Left ventricle myocardium inferior (tissue), 1 donor: ENCODE results near the gene PRSS8. TPM values are rescaled to one million over a fixed set of nuclear protein-coding genes. Genes with fewer than 3 reads are reported as not detected.

Source experiments
- DNase-seq: peaks from one replicate; pipeline ENCODE4 v3.0.0-alpha.2; 2020
- H3K27ac ChIP-seq: fragments of 200-600 bp; replicated peaks from 2 replicates; pipeline ENCODE4 v1.8.0; 2021
- H3K27me3 ChIP-seq: fragments of 200-600 bp; 2 replicates; pipeline ENCODE4 v1.8.0; 2021; ENCODE audit warnings: low read depth
- H3K36me3 ChIP-seq: fragments of 200-600 bp; 2 replicates; pipeline ENCODE4 v1.8.0; 2021
- H3K4me1 ChIP-seq: fragments of 200-600 bp; 2 replicates; pipeline ENCODE4 v1.8.0; 2021
- H3K4me3 ChIP-seq: fragments of 200-600 bp; 2 replicates; pipeline ENCODE4 v1.8.0; 2021; ENCODE audit warnings: mild to moderate bottlenecking, moderate library complexity
- H3K9me3 ChIP-seq: fragments of 200-600 bp; replicated peaks from 2 replicates; pipeline ENCODE4 v1.8.0; 2021
- intact Hi-C: fragments of 100-400 bp; cut with micrococcal nuclease; formaldehyde crosslinking; loops from one replicate; pipeline ENCODE4 v1.11.0; 2022
- total RNA-seq: library from RNA; stranded (reverse); fragmentation: NEBNext Ultra II Directional; extraction: Animal tissue kit (Norgen Biotek cat#: 25700); gene quantifications from one replicate; pipeline ENCODE4 v1.2.1, GENCODE V29; 2021
- TF ChIP-seq, protein P1 (sequence below): fragments of 200-600 bp; IDR thresholded peaks from 2 replicates; pipeline ENCODE4 v1.8.0; 2021; ENCODE audit warnings: antibody characterized with exemption, mild to moderate bottlenecking, borderline replicate concordance
- donor health status: DM: no; HTN: yes; CAD: no; lungs with severe emphysema.

The PRSS8 gene
- total RNA-seq, 1 donor from 2014 or later, result not detected

DNA sequence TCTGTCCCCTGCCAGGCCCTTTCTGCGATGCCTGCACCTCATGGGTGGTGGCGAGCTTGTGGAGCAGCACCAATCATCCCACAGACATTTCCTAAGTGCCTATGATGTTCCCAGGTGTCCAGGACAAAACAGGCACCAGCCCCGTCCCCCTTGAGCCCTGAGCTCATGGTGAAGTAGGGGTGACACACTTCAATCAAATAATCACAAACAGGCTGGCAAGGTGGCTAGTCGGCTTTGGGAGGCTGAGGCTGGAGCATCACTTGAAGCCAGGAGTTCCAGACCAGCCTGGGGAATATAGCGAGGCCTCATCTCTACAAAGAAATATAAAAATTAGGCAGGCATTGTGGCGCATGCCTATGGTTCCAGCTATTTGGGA lies 748 bp upstream of the PRSS8 start:
- Histone ChIP-seq H3K4me1 (peaks cover 46% of the 10 kb centered on the region), H3K4me3 (no peak overlapping the region), H3K36me3 (peaks cover 21% of the 10 kb centered on the region), H3K27me3 (no peaks in the 10 kb centered on the region), H3K9me3 (no peaks in the 10 kb centered on the region), H3K27ac (no peak overlapping the region)
- TF ChIP-seq, protein P1, sequence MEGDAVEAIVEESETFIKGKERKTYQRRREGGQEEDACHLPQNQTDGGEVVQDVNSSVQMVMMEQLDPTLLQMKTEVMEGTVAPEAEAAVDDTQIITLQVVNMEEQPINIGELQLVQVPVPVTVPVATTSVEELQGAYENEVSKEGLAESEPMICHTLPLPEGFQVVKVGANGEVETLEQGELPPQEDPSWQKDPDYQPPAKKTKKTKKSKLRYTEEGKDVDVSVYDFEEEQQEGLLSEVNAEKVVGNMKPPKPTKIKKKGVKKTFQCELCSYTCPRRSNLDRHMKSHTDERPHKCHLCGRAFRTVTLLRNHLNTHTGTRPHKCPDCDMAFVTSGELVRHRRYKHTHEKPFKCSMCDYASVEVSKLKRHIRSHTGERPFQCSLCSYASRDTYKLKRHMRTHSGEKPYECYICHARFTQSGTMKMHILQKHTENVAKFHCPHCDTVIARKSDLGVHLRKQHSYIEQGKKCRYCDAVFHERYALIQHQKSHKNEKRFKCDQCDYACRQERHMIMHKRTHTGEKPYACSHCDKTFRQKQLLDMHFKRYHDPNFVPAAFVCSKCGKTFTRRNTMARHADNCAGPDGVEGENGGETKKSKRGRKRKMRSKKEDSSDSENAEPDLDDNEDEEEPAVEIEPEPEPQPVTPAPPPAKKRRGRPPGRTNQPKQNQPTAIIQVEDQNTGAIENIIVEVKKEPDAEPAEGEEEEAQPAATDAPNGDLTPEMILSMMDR, result no peak
- DNase-seq, result no peak
- intact Hi-C loops, result no loop called here

DNA sequence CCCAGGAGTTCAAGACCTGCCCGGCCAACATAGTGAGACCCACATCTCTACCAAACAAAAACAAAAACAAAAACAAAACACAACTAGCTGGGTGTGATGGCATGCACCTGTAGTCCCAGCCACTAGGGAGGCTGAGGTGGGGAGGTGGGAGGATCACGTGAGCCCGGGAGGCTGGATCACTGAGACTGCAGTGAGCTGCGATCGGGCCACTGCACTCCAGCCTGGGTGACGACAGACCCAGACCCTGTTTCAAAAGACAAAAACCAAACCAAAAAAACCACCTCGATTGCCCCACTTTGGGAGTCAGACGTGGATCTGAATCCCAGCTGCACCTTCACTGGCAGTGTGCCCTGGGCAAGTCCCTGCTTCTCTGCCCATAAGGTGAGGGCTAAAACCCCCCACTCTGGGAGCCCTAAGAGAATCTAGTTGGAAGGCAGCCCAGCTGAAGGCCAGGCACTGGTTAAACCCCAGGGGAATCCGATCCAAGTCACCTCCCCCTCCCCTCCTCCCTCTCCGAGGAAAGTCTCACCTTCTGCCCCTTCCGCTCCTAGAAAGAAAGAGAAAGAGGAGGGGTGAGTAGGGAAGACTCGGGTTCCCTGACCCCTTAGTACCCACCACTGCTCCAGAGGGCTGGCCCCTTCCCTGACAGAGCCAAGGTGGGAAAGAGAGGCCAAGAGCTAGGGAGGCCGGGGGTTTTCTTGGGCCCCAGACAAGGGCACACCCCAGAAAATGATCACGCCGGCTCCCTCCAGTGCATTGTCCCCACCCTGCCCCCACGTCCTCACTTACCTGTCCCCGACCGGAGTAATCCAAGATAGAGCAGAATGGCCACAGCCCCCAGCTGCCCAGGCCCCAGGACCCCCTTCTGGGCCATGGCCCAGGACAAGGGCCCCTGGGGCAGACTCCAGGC lies 647 bp downstream of the PRSS8 start:
- no peak for DNase-seq
- H3K27ac ChIP-seq, result no peak overlapping the region
- TF ChIP-seq, protein P1, result no peak
- peaks cover 35% of the 10 kb centered on the region for H3K36me3 ChIP-seq
- peaks cover 35% of the 10 kb centered on the region for H3K4me1 ChIP-seq
- H3K4me3 ChIP-seq, result no peak overlapping the region
- H3K9me3 ChIP-seq, result no peaks in the 10 kb centered on the region
- intact Hi-C loops, result no loop called here
- no peaks in the 10 kb centered on the region for H3K27me3 ChIP-seq

DNA sequence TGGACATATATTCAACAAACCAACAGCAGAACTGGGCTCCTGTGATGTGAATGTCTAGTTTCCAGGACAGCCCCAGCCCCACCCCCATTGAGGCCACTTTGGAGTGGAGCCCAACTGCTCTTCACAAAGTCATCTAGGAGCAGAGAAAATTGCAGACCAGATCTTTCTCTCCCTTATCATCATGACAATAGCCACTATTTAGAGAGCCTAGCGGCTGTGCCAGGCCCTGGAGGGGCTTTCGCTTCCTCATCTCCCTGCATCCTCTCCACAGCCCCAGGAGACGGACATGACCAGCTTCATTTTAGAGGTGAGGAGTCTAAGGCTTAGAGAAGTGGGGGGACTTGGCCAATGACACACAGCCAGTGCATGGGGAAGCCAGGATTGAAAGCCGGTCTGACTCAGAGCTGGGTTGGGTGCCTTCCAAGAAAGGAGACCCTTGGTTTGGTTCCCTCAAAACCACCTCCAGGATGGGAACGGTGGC lies 1.4 kb downstream of the PRSS8 start:
- Histone ChIP-seq H3K27ac (no peak overlapping the region), H3K9me3 (no peaks in the 10 kb centered on the region), H3K36me3 (peaks cover 43% of the 10 kb centered on the region), H3K27me3 (no peaks in the 10 kb centered on the region), H3K4me3 (no peak overlapping the region), H3K4me1 (peaks cover 40% of the 10 kb centered on the region)
- TF ChIP-seq, protein P1, result no peak
- DNase-seq, result no peak
- intact Hi-C loops, result no loop called here

DNA sequence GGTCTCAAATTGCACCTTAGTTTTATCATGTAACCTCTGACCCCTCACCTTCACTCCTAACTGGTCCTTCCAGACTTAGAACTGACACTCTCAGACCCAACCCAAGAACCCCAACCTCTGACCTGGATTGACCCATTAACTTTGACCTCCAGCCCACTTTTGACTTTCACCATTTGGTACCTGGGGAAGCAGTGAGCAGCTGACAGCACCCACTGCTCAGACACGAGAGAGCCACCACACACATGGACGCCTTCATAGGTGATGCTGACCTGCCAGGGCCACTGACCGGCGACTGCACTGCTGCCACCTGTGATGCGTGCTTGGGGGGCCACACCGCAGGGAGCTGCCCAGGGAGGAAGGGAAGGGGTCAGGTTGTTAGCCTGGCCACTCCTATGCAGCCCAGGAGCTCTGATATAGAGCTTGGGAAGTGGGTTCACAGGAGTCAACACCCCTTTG lies 2.5 kb downstream of the PRSS8 start:
- DNase-seq, result no peak
- no peaks in the 10 kb centered on the region for H3K27me3 ChIP-seq
- H3K9me3 ChIP-seq, result no peaks in the 10 kb centered on the region
- H3K27ac ChIP-seq, result no peak overlapping the region
- peaks cover 48% of the 10 kb centered on the region for H3K36me3 ChIP-seq
- peaks cover 40% of the 10 kb centered on the region for H3K4me1 ChIP-seq
- H3K4me3 ChIP-seq, result no peak overlapping the region
- TF ChIP-seq, protein P1, result no peak
- intact Hi-C loops, result no loop called here

DNA sequence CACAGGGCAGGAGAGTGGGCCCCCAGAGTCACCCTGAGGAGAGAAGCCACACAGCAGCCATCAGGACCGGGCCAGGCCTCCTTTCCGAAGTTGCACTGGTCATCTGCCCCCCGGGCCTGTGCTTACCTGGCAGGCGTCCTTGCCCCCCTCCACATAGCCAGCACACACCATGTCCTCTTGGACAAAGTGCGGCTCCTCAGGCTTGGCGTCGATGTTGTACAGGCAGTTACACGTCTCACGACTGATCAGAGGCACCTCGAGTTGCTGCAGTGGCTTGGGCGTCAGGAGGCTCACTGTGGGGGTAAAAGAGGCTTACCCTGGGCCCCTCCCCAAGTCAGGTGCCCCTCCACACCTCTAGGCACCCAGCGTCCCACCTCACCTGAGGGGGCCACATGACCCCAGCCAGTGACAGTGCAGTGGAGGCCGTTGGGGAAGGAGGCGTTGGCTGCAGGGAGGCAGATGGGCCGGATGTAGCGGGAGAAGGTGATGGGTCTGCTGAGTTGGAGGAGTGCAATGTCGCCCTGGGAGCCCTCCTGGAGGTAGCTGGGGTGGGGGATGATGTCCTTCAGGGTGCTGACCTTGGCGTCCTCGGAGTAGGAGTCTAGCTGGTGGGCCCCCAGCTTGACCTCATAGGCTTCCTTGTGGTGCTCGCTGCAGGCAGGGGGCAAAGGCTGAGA lies 3.1 kb downstream of the PRSS8 start:
- Histone ChIP-seq H3K36me3 (peaks cover 55% of the 10 kb centered on the region), H3K27ac (no peak overlapping the region), H3K9me3 (no peaks in the 10 kb centered on the region), H3K27me3 (no peaks in the 10 kb centered on the region), H3K4me3 (no peak overlapping the region), H3K4me1 (peaks cover 40% of the 10 kb centered on the region)
- TF ChIP-seq, protein P1, result no peak
- intact Hi-C loops, result no loop called here
- no peak for DNase-seq
